Stimulated activated CD8-positive, alpha-beta memory T cell treated with anti-CD3 and anti-CD28 coated beads, Interleukin-12 subunit alpha, Interleukin-12 subunit beta, amount 100 ng/mL, for 1 hour (primary cell): ENCODE data around the gene MTMR3.

Source experiments
- DNase-seq: peaks from one replicate; pipeline ENCODE4 v3.0.0-alpha.2; 2020; ENCODE audit warnings: low read depth

Gene MTMR3

GRCh38 chr22:29870574-29870973 lies 12.4 kb upstream of the MTMR3 start:
- DNase-seq: no peak

DNA sequence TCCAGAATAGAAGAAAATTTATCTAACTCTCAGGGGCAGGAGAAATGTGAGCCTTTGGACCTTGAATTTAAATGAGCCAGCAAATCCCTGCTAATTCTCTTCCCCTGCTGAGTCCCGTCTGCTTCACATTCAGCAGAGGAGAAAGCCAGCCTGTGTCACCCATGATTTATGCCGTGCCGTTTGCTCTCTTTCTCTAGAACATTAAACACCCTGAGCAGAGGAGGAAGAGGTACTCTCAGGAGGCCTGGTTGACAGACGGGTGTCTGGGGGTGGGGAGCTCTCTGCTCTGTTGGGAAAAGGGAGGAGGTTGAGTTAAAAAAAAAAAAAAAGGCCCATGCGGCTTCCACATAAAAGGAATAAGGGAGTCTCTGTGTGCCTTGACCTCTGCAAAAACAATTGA lies 11.3 kb upstream of the MTMR3 start:
- DNase-seq: no peak

DNA sequence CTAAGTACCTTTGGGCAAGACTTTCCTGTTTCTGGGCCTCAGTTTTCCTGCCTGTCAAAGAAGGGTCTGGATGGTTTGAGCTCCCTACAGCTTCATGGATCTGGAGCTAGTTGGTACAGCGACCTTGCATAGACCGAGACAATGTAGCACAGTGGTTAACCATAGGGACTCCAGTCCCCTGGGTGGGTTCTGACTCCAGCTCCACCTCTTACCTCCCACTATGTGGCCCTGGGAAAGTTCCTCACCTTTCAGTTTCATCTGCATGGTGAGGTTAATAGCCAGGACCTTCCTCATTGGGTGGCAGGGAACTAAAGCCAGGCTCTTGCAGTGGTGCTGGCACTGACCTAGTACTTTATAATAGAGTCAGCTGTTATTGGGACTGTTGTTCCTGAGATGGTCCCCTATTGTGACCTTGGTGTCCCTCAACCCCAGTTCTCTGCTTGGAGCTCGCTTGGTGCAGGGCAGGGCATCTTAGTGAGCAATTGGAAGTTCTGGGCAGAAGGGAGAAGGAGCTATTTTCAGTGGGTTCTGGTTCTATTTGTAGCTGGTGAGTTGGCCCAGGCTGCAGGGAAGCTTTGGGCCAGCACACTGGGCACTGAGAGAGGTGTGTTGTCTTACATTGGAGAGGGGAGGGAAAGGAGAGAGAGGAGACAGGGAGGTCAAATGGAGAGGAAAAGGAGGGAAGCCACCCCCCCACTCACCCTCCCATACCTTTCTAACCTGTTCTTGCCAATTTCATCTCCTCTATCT lies 10.7 kb upstream of the MTMR3 start:
- no peak for DNase-seq

- no peak for DNase-seq
These were observed 10.0 kb upstream of the MTMR3 start for GRCh38 chr22:29872989-29873388.

DNA sequence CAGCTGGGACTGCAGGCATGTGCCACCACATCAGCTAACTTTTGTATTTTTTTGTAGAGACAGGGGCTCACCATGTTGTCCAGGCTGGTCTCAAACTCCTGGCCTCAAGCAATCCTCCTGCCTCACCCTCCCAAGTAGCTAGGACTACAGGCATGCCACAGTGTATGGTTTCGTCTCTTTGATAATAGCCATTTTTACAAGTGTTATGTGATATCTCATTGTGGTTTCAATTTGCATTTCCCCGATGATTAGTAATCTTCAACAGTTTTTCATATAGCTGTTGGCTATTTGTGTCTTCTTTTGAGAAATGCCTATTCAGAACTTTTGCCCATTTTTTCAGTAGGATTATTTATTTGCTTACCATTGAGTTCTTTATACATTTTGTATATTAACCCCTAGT lies 9.0 kb upstream of the MTMR3 start:
- no peak for DNase-seq

- no peak for DNase-seq
These were observed 5.4 kb upstream of the MTMR3 start for GRCh38 chr22:29877620-29878019.

DNA sequence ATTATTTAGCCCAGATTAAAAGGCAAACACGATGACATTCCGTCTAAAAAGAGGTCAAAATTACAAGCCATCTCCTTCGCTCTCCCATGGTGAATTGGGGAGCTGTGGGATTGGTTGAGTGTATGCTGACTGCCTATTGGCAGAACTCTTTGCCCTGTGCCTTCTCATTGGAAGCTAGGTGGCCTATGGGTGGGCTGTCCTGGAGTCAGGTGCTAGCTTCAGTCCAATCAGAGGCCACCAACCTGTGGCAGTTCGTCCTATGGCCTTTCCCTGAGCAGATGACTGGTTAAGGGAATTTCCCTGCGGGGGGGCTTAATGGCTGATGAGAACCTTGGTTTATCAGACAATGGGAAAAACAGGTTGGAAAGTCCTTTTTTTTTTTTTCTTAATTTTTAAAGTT lies 3.2 kb upstream of the MTMR3 start:
- no peak for DNase-seq

DNA sequence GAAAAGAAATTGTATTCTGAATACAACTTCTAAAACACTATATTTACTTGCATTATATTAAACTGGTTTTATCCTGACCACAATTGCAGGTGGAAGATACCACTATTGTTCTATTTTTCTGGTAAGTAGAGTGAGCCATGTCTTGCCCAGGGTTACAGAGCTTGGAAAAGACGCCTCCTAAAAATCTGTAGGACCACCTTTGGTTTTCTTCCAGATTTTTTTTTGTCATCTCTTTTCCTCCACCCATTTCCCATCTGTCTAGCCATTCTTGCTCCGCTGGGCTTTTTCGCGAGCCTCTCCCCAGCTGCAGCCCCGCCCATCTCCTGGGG lies 294 bp upstream of the MTMR3 start:
- DNase-seq: no peak

DNA sequence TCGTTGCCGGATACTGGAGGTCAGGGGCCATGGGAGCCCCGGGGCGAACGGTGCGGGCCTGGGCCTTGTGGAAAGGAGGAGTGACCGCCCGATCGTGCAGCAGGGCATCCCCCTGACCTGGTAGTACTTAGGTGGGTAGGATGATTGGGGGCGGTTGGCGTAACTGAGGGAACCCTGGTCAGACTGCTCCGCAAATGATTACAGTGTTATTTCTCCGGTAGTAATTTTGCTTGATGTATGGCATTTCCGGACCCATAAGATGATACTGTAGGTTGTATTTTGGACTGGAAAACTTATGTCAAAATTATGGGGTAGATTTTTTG lies 762 bp downstream of the MTMR3 start:
- no peak for DNase-seq

DNA sequence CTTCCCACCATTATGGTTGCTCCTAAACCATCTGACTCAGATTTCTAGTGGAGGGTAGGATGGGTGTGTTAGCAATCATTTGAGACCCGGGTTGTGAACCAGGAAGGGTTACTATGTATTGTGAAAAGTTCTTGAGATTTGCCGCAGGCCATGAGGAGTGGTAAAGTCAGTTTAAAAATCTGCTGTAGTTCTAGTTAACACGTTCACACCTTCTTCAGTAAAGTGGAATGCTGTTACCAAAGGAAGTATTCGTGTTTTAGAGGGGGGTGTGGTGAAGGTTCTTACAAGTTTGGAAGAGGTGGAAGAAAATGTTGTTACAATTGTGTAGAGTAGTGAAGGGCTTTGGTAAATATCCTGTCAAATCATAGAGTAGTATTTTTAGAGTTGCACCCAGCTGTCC lies 2.6 kb downstream of the MTMR3 start:
- no peak for DNase-seq

DNA sequence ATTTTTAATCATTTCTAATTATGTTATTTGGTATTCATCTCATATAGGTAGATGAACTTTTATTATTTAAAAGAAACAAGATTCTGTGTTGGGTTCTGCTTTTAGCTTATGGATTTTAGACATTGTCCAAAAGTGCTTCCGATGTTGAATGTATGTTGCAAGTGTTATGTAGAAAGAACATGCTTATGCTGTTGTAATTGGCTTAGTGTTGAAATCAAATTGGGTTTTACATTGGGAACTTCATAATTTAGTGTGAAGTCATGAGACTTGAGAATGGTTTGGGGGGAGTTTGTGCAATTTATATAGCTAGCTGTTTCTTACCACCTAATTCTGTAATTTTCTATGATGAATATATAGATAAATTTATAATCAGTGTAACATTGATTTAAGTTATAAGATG lies 3.6 kb downstream of the MTMR3 start:
- DNase-seq: no peak

GRCh38 chr22:29887358-29887757 lies 4.4 kb downstream of the MTMR3 start:
- DNase-seq: no peak

DNA sequence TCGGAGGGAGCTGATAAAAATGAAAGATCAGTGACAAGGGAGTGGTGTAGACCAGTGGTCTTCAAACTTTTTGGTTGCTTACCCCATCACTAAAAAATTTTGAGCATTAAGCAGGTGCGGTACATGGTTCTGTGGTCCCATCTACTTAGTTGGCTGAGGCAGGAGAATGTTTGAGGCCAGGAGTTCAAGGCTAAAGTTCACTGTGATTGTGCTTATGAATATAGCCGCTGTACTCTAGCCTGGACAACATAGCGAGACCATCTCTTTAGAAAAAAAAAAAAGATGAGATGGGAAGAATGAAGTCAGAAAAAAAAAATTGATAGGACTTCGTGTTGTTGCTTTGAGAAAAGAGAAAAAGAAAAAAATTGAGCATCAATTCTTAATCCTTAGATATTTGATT lies 7.8 kb downstream of the MTMR3 start:
- DNase-seq: no peak

DNA sequence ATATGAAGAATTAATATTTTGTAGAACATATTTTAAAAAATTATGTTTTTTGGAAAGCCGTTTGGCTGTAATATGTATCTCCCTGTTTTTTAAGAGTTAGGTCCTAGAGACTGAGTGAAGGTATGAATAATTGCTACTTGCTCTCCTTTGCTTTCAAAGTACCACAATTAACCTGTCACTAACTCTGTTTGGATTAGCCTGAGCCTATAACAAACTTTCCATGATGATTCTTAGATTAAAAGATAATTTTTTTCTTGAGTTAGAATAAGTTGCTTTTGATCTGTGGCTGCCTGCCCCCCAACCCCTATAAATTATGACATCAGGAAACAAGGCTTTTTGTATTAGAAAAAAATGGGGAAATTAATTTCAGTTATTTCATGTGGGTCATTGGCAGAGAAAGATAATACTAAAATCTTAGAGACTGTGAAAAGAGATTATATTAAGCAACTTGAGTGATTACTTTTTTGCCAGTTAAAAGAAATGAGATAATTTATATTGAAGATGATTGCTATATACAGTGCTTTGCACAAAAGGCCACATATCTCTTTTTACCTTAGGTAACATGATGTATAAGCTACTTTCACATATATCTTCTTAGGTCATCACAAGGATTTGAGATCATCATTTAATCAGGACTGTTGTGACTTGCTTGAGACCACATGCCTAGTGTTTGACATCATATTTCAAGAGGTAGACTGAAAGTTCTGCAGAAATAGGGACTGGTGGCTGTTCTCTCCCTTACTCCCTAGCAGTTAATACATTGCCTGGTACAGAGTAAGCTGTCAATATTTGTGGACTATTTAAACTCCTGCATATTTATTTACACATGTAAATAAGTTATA lies 9.6 kb downstream of the MTMR3 start:
- no peak for DNase-seq

GRCh38 chr22:29901354-29901753 lies 18.4 kb downstream of the MTMR3 start:
- no peak for DNase-seq

DNA sequence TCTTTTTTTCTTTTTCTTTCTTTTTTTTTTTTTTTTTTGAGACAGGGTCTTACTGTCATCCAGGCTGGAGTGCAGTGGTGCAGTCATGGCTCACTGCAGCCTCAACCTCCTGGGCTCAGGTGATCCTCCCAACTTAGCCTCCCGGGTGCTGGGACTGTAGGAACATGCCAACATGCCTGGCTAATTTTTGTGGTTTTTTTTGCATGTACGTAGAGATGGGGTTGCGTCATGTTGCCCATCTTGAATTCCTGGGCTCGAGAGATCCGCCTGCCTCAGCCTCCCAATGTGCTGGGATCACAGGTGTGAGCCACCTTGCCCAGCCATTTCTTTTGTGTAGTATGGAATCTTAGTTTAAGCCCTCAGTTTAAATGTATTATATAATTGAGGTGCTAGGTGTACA lies 20.4 kb downstream of the MTMR3 start:
- DNase-seq: no peak

- DNase-seq: no peak
These were observed 21.0 kb downstream of the MTMR3 start for GRCh38 chr22:29904020-29904419.

DNA sequence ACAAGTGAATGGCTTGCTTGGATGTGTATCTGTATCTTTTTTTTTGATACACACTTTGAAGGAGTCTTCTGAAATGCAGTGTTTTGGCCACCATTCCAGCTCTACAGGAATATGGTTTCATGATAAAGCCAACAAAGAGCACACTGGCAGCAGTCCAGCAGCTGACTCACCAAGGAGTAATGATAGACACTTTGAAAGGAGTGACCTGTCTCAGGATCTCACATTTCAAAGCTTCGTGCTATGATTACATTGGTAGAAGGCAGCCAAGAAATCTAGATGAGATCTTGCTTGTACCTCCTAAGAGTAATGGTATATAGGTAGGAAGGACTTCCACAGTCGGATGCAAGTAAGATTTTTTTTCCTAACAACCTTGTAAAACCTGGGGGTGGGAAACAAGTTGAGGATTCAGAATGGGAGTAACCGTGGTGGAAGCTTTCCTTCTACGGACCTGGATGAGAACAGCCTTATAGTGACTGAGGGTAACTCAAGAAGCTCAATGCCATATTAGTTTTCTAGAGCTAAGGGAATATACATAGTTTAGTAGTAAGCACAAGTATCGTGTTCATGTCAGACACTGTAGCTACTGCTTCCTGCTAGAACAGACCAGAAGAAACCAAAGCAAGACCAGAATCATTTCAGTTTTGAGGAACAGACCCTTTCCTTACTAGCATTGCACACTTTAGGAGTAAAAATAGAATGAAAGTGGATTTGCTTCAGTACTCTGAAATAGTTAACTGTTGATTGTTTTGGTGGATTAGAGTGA lies 25.0 kb downstream of the MTMR3 start:
- no peak for DNase-seq

GRCh38 chr22:29912141-29912540 lies 29.2 kb downstream of the MTMR3 start:
- no peak for DNase-seq

DNA sequence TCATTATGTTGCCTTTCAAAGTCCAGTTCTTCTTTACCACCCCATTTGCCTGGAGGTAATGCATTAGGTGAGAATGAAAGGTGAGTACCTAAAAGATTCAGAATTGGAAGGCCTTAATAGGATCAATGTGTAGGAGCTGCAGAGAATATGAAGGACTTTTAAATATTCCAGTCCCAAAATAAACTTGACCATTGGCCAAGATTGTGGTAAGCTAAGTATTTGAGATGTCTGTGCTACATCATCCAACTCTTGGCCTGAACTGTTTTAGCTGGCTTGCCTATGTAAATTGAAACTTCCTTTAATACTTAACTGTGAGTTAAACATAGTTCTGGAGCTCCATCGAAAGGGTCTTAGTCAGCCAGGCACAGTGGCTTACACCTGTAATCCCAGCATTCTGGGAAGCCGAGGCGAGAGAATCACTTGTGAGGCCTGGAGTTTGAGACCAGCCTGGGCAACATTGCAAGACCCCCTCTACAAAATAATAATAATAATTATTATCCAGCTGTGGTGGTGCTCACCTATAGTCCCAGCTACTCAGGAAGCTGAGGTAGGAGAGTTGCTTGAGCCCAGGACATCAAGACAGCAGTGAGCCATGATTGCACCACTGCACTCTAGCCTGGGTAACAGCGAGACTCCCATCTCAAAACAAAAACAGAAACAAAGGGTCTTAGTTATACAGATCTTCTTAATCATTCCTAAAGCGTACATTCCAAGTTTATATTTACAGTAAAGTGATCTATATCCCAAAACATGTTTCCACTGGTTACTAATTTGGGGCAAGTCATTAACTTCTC lies 29.8 kb downstream of the MTMR3 start:
- no peak for DNase-seq

GRCh38 chr22:29914165-29914564 lies 31.2 kb downstream of the MTMR3 start:
- DNase-seq: no peak

DNA sequence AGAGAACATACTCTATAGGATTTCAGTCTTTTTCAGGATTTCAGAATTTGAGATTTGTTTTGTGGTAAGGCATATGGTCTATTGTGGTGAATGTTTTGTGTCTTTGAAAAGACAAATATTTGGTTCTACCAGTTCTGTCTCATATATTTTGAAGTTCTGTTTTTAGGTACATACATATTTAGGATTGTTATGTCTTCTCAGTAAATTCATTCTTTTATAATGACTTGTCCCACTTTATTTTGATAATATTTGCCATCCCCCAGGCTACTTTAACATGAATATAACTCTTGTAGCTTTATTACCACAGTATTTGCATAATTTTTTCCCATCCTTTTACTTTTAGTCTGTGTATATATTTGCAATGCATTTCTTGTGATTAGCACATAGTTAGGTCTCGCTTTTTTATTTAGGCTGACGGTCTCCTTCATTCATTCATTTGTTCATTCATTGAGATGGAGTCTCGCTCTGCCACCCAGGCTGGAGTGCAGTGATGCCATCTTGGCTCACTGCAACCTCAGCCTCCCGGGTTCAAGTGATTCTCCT lies 32.1 kb downstream of the MTMR3 start:
- no peak for DNase-seq
